ENCODE measurements around the gene POLR3A.

DNA sequence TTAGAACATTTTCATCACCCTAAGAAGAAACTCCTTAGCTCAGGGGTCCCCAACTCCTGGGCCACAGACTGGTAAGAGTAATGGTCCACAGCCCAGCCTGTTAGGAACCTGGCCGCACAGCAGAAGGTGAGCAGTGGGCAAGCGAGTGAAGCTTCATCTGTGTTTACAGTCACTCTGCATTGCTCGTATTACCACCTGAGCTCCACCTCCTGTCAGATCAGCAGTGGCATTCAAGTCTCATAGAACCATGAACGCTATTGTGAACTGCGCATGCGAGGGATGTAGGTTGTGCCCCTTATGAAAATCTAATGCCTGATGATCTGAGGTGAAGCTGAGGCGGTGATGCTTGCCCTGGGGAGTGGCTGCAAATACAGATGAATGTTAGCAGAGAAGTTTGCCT, 65.4 kb downstream of the POLR3A start:
- TF ChIP-seq, protein P1, sequence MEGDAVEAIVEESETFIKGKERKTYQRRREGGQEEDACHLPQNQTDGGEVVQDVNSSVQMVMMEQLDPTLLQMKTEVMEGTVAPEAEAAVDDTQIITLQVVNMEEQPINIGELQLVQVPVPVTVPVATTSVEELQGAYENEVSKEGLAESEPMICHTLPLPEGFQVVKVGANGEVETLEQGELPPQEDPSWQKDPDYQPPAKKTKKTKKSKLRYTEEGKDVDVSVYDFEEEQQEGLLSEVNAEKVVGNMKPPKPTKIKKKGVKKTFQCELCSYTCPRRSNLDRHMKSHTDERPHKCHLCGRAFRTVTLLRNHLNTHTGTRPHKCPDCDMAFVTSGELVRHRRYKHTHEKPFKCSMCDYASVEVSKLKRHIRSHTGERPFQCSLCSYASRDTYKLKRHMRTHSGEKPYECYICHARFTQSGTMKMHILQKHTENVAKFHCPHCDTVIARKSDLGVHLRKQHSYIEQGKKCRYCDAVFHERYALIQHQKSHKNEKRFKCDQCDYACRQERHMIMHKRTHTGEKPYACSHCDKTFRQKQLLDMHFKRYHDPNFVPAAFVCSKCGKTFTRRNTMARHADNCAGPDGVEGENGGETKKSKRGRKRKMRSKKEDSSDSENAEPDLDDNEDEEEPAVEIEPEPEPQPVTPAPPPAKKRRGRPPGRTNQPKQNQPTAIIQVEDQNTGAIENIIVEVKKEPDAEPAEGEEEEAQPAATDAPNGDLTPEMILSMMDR (IDR thresholded peaks at IDR 0.05 in 8 of 11, conservative IDR thresholded peaks at IDR 0.05 in 3 of 11): no peak
- TF ChIP-seq POLR2A (IDR thresholded peaks at IDR 0.05) (no peak), POLR2AphosphoS5 (IDR thresholded peaks at IDR 0.05) (no peak)
